Stimulated activated CD4-positive, alpha-beta T cell treated with anti-CD3 and anti-CD28 coated beads, Interleukin-1b, Interleukin-23, amount 100 ng/mL, for 24 hours (primary cell): ENCODE data around the gene FXYD6.

Experiments used
- DNase-seq, 4 experiments: peaks; one replicate each; pipeline ENCODE4 v3.0.0-alpha.2; 2020; ENCODE audit warnings: low read depth in 4 of 4, low spot score in 1 of 4

The FXYD6 gene

GRCh38 chr11:117831661-117832415 is 44.6 kb downstream of the FXYD6 start:
- no peak for DNase-seq

- no peak for DNase-seq
Measured at GRCh38 chr11:117830674-117831351, 45.6 kb downstream of the FXYD6 start.

- no peak for DNase-seq
Measured at GRCh38 chr11:117830072-117830471, 46.4 kb downstream of the FXYD6 start.

GRCh38 chr11:117829369-117829725 is 47.1 kb downstream of the FXYD6 start:
- DNase-seq: no peak

- DNase-seq: peak in 3 of 4 experiments; percentile 57 to 83 (median 76)
Measured at GRCh38 chr11:117828611-117829368, 47.7 kb downstream of the FXYD6 start.

- DNase-seq: no peak
Measured at GRCh38 chr11:117827521-117828511, 48.6 kb downstream of the FXYD6 start.

GRCh38 chr11:117826832-117827231 is 49.6 kb downstream of the FXYD6 start:
- DNase-seq: no peak

GRCh38 chr11:117826190-117826570 is 50.3 kb downstream of the FXYD6 start:
- no peak for DNase-seq

- DNase-seq: no peak
Measured at GRCh38 chr11:117825538-117826189, 50.8 kb downstream of the FXYD6 start.

- no peak for DNase-seq
Measured at GRCh38 chr11:117824571-117825537, 51.6 kb downstream of the FXYD6 start, which contains the start of gene FXYD2. Gene FXYD2 (minus strand): TSS chr11:117824744. CDS start chr11:117824678, 66 bp downstream.

GRCh38 chr11:117823946-117824420 is 52.5 kb downstream of the FXYD6 start:
- no peak for DNase-seq

GRCh38 chr11:117823294-117823945 is 53.0 kb downstream of the FXYD6 start:
- DNase-seq: no peak

GRCh38 chr11:117822074-117823033 is 54.1 kb downstream of the FXYD6 start:
- no peak for DNase-seq

- DNase-seq: no peak
Measured at GRCh38 chr11:117821431-117821830, 55.0 kb downstream of the FXYD6 start.

- DNase-seq: no peak
Measured at GRCh38 chr11:117820516-117820915, 55.9 kb downstream of the FXYD6 start.

GRCh38 chr11:117820071-117820470 is 56.4 kb downstream of the FXYD6 start:
- DNase-seq: no peak
